ENCODE measurements around the gene UBR3. TPM values are rescaled to one million over a fixed set of nuclear protein-coding genes. Genes with fewer than 3 reads are reported as not detected.

UBR3 gene
- total RNA-seq, 1 experiment from 2014 or later = 24.9 TPM

GRCh38 chr2:169977530-169977929 is 150.3 kb downstream of the UBR3 start:
- DNase-seq (ENCODE audit: low spot score) = no peak
- in situ Hi-C loops (cut with HindIII; ENCODE audit: low sequenced_read_pairs) = no loop called here

GRCh38 chr2:169978402-169979017 is 151.3 kb downstream of the UBR3 start:
- in situ Hi-C loops (cut with HindIII; ENCODE audit: low sequenced_read_pairs) = no loop called here
- no peak for DNase-seq (ENCODE audit: low spot score)

GRCh38 chr2:169979025-169979424 is 151.8 kb downstream of the UBR3 start:
- in situ Hi-C loops (cut with HindIII; ENCODE audit: low sequenced_read_pairs) = no loop called here
- no peak for DNase-seq (ENCODE audit: low spot score)

GRCh38 chr2:169980001-169980400 is 152.7 kb downstream of the UBR3 start:
- in situ Hi-C loops (cut with HindIII; ENCODE audit: low sequenced_read_pairs) = no loop called here
- DNase-seq (ENCODE audit: low spot score) = no peak

GRCh38 chr2:169980643-169981042 is 153.4 kb downstream of the UBR3 start:
- no peak for DNase-seq (ENCODE audit: low spot score)
- in situ Hi-C loops (cut with HindIII; ENCODE audit: low sequenced_read_pairs) = no loop called here

- no peak for DNase-seq (ENCODE audit: low spot score)
- in situ Hi-C loops (cut with HindIII; ENCODE audit: low sequenced_read_pairs) = no loop called here
These were observed 155.7 kb downstream of the UBR3 start for GRCh38 chr2:169982929-169983328.

- in situ Hi-C loops (cut with HindIII; ENCODE audit: low sequenced_read_pairs) = no loop called here
- no peak for DNase-seq (ENCODE audit: low spot score)
These were observed 156.3 kb downstream of the UBR3 start for GRCh38 chr2:169983506-169983905.

GRCh38 chr2:169984145-169984544 is 156.9 kb downstream of the UBR3 start:
- no peak for DNase-seq (ENCODE audit: low spot score)
- in situ Hi-C loops (cut with HindIII; ENCODE audit: low sequenced_read_pairs) = no loop called here

- DNase-seq (ENCODE audit: low spot score) = no peak
- in situ Hi-C loops (cut with HindIII; ENCODE audit: low sequenced_read_pairs) = no loop called here
These were observed 167.5 kb downstream of the UBR3 start for GRCh38 chr2:169994752-169995151.

- no peak for DNase-seq (ENCODE audit: low spot score)
- in situ Hi-C loops (cut with HindIII; ENCODE audit: low sequenced_read_pairs) = no loop called here
These were observed 170.1 kb downstream of the UBR3 start for GRCh38 chr2:169997140-169997887.

- in situ Hi-C loops (cut with HindIII; ENCODE audit: low sequenced_read_pairs) = no loop called here
- no peak for DNase-seq (ENCODE audit: low spot score)
These were observed 171.8 kb downstream of the UBR3 start for GRCh38 chr2:169999054-169999453.

- DNase-seq (ENCODE audit: low spot score) = no peak
- in situ Hi-C loops (cut with HindIII; ENCODE audit: low sequenced_read_pairs) = no loop called here
These were observed 174.8 kb downstream of the UBR3 start for GRCh38 chr2:170002096-170002495.

GRCh38 chr2:170005702-170006101 is 178.4 kb downstream of the UBR3 start:
- DNase-seq (ENCODE audit: low spot score) = peak; percentile 38
- in situ Hi-C loops (cut with HindIII; ENCODE audit: low sequenced_read_pairs) = no loop called here

- in situ Hi-C loops (cut with HindIII; ENCODE audit: low sequenced_read_pairs) = no loop called here
- no peak for DNase-seq (ENCODE audit: low spot score)
These were observed 179.5 kb downstream of the UBR3 start for GRCh38 chr2:170006587-170007325.

- no peak for DNase-seq (ENCODE audit: low spot score)
- in situ Hi-C loops (cut with HindIII; ENCODE audit: low sequenced_read_pairs) = no loop called here
These were observed 182.0 kb downstream of the UBR3 start for GRCh38 chr2:170009209-170009608.

GRCh38 chr2:170012773-170013172 is 185.5 kb downstream of the UBR3 start:
- in situ Hi-C loops (cut with HindIII; ENCODE audit: low sequenced_read_pairs) = no loop called here

GRCh38 chr2:170013802-170014551 is 186.7 kb downstream of the UBR3 start:
- peak; percentile 91 for DNase-seq (ENCODE audit: low spot score)
- in situ Hi-C loops (cut with HindIII; ENCODE audit: low sequenced_read_pairs) = no loop called here

More at GRCh38 chr2:170012773-170013172, 185.5 kb downstream of the UBR3 start:
- no peak for DNase-seq (ENCODE audit: low spot score)

- DNase-seq (ENCODE audit: low spot score) = no peak
- in situ Hi-C loops (cut with HindIII; ENCODE audit: low sequenced_read_pairs) = no loop called here
These were observed 187.5 kb downstream of the UBR3 start for GRCh38 chr2:170014769-170015168.

GRCh38 chr2:170017860-170018532 is 190.7 kb downstream of the UBR3 start:
- in situ Hi-C loops (cut with HindIII; ENCODE audit: low sequenced_read_pairs) = no loop called here
- no peak for DNase-seq (ENCODE audit: low spot score)
